ENCODE measurements around the gene STMN3. TPM values are rescaled to one million over a fixed set of nuclear protein-coding genes. Genes with fewer than 3 reads are reported as not detected.

The STMN3 gene
- polyA plus RNA-seq, 1 experiment = 21.8 TPM

- CTCF ChIA-PET = no interaction called here
- DNase-seq (ENCODE audit: low read depth, low spot score) = no peak
Observed at GRCh38 chr20:63664861-63665594, 11.8 kb upstream of the STMN3 start.

GRCh38 chr20:63664143-63664851, 11.1 kb upstream of the STMN3 start:
- ChIA-PET POLR2A (no interaction called here), CTCF (no interaction called here)
- no peak for TF ChIP-seq CTCF (IDR thresholded peaks at IDR 0.05; ENCODE audit: low read depth, low read length)

More at GRCh38 chr20:63664861-63665594, 11.8 kb upstream of the STMN3 start:
- Histone ChIP-seq H3K9me3 (ENCODE audit: control insufficient read depth, insufficient read depth, low read length) (no peaks in the 10 kb centered on the region; the same call in 1 of the 2 replicates), H3K27ac (ENCODE audit: low read depth, low read length) (no peak overlapping the region), H3K4me3 (ENCODE audit: low read depth, low read length) (no peak overlapping the region), H3K27me3 (ENCODE audit: control insufficient read depth, insufficient read depth, low read length) (no peaks in the 10 kb centered on the region)
- POLR2A ChIA-PET = no interaction called here
- no peak for TF ChIP-seq CTCF (IDR thresholded peaks at IDR 0.05; ENCODE audit: low read depth, low read length)

GRCh38 chr20:63663332-63664066, 10.3 kb upstream of the STMN3 start:
- no peaks in the 10 kb centered on the region; the same call in 1 of the 2 replicates for H3K9me3 ChIP-seq (ENCODE audit: control insufficient read depth, insufficient read depth, low read length)
- no peak for TF ChIP-seq CTCF (IDR thresholded peaks at IDR 0.05; ENCODE audit: low read depth, low read length)
- H3K27ac ChIP-seq (ENCODE audit: low read depth, low read length) = no peak overlapping the region
- H3K27me3 ChIP-seq (ENCODE audit: control insufficient read depth, insufficient read depth, low read length) = no peaks in the 10 kb centered on the region
- ChIA-PET POLR2A (no interaction called here), CTCF (no interaction called here)
- no peak for DNase-seq (ENCODE audit: low read depth, low spot score)
- H3K4me3 ChIP-seq (ENCODE audit: low read depth, low read length) = no peak overlapping the region

More at GRCh38 chr20:63664143-63664851, 11.1 kb upstream of the STMN3 start:
- Histone ChIP-seq H3K27ac (ENCODE audit: low read depth, low read length) (no peak overlapping the region), H3K4me3 (ENCODE audit: low read depth, low read length) (no peak overlapping the region), H3K27me3 (ENCODE audit: control insufficient read depth, insufficient read depth, low read length) (no peaks in the 10 kb centered on the region), H3K9me3 (ENCODE audit: control insufficient read depth, insufficient read depth, low read length) (no peaks in the 10 kb centered on the region; the same call in 1 of the 2 replicates)
- DNase-seq (ENCODE audit: low read depth, low spot score) = no peak

- ChIA-PET CTCF (no interaction called here), POLR2A (no interaction called here)
- Histone ChIP-seq H3K9me3 (ENCODE audit: control insufficient read depth, insufficient read depth, low read length) (no peaks in the 10 kb centered on the region; the same call in 1 of the 2 replicates), H3K27me3 (ENCODE audit: control insufficient read depth, insufficient read depth, low read length) (no peaks in the 10 kb centered on the region), H3K27ac (ENCODE audit: low read depth, low read length) (no peak overlapping the region), H3K4me3 (ENCODE audit: low read depth, low read length) (no peak overlapping the region)
- no peak for TF ChIP-seq CTCF (IDR thresholded peaks at IDR 0.05; ENCODE audit: low read depth, low read length)
- DNase-seq (ENCODE audit: low read depth, low spot score) = no peak
Observed at GRCh38 chr20:63662813-63663189, 9.6 kb upstream of the STMN3 start.
